Testis (tissue), 2 donors: Measurements from ENCODE around the gene TFAP2E.

Experiments used
- CTCF ChIP-seq, 3 experiments: fragments of 450-650 bp in 2 of 3; fragments of 200-600 bp in 1 of 3; sonication (generic) in 1 of 3; IDR thresholded peaks; one replicate each; pipeline ENCODE4 v1.5.1; 2016 to 2019; ENCODE audit warnings: antibody characterized with exemption in 3 of 3, mild to moderate bottlenecking in 2 of 3, moderate library complexity in 1 of 3
- POLR2A ChIP-seq: fragments of 450-650 bp; IDR thresholded peaks from one replicate; pipeline ENCODE4 v1.6.1; 2017; ENCODE audit warnings: antibody characterized with exemption, mild to moderate bottlenecking, moderate library complexity

GRCh38 chr1:35555601-35556477, 17.3 kb upstream of the TFAP2E start:
- TF ChIP-seq CTCF (IDR thresholded peaks at IDR 0.05) (no peak), POLR2A (no peak)
